GM23248 (cell line): ENCODE results near the gene PHIP. TPM values are rescaled to one million over a fixed set of nuclear protein-coding genes. Genes with fewer than 3 reads are reported as not detected.
A peak's percentile ranks its signal among the peaks of the same experiment; 100 is the strongest.

Experiments used
- DNase-seq: peaks from one replicate; pipeline ENCODE4 v3.0.0-alpha.2; 2015
- H2AFZ ChIP-seq: fragments of 200-600 bp; sonication (generic); 2 replicates; pipeline ENCODE4 v1.6.1; 2016; ENCODE audit warnings: antibody characterized with exemption
- H3F3A ChIP-seq: fragments of 200-600 bp; sonication (generic); 2 replicates; pipeline ENCODE4 v1.6.1; 2016; ENCODE audit warnings: mild to moderate bottlenecking, antibody characterized with exemption, mixed run types; ENCODE audit not compliant: insufficient read depth
- H3K27ac ChIP-seq: fragments of 200-600 bp; sonication (generic); 2 replicates; pipeline ENCODE4 v1.5.1; 2016; ENCODE audit warnings: mild to moderate bottlenecking
- H3K27me3 ChIP-seq: fragments of 200-600 bp; sonication (generic); replicated peaks from 2 replicates; pipeline ENCODE4 v1.6.1; 2016; ENCODE audit warnings: mild to moderate bottlenecking; ENCODE audit not compliant: insufficient read depth
- H3K36me3 ChIP-seq: fragments of 200-600 bp; sonication (generic); 2 replicates; pipeline ENCODE4 v1.6.1; 2016; ENCODE audit warnings: low read depth, mild to moderate bottlenecking
- H3K4me1 ChIP-seq: fragments of 200-600 bp; sonication (generic); 2 replicates; pipeline ENCODE4 v1.6.1; 2016; ENCODE audit warnings: mild to moderate bottlenecking; ENCODE audit not compliant: insufficient read depth
- H3K4me2 ChIP-seq: fragments of 200-600 bp; sonication (generic); one replicate; pipeline ENCODE4 v1.6.1; 2016; ENCODE audit warnings: mild to moderate bottlenecking; ENCODE audit not compliant: unreplicated experiment
- H3K4me3 ChIP-seq: fragments of 200-600 bp; sonication (generic); 2 replicates; pipeline ENCODE4 v1.5.1; 2016; ENCODE audit warnings: mild to moderate bottlenecking
- H3K79me2 ChIP-seq: fragments of 200-600 bp; sonication (generic); 2 replicates; pipeline ENCODE4 v1.6.1; 2016; ENCODE audit warnings: mild to moderate bottlenecking; ENCODE audit not compliant: insufficient read depth
- H3K9ac ChIP-seq: fragments of 200-600 bp; sonication (generic); 2 replicates; pipeline ENCODE4 v1.6.1; 2016; ENCODE audit warnings: mild to moderate bottlenecking
- H3K9me2 ChIP-seq: fragments of 200-600 bp; sonication (generic); 2 replicates; pipeline ENCODE4 v1.6.1; 2016; ENCODE audit warnings: mixed run types, mild to moderate bottlenecking, moderate library complexity; ENCODE audit not compliant: insufficient read depth
- H3K9me3 ChIP-seq: fragments of 200-600 bp; sonication (generic); one replicate; pipeline ENCODE4 v1.6.1; 2017; ENCODE audit warnings: low read depth
- H4K20me1 ChIP-seq: fragments of 200-600 bp; sonication (generic); 2 replicates; pipeline ENCODE4 v1.6.0; 2016; ENCODE audit not compliant: insufficient read depth
- EZH2 ChIP-seq: fragments of 200-600 bp; sonication (generic); IDR thresholded peaks from 2 replicates; pipeline ENCODE4 v1.6.1; 2018; ENCODE audit warnings: antibody characterized with exemption, mild to moderate bottlenecking; ENCODE audit not compliant: insufficient read depth, poor library complexity, severe bottlenecking
- EZH2phosphoT487 ChIP-seq: fragments of 200-600 bp; sonication (generic); IDR thresholded peaks from 2 replicates; pipeline ENCODE4 v1.6.1; 2018; ENCODE audit warnings: antibody characterized with exemption, moderate library complexity, mild to moderate bottlenecking, low read depth; ENCODE audit not compliant: insufficient read depth
- WGBS, 2 experiments: methylation state at CpG; one replicate each; pipeline ENCODE4 v1.1.6; 2015 to 2017; ENCODE audit warnings: low lambda C conversion rate in 2 of 2, low coverage in 1 of 2; ENCODE audit errors: missing lambda C conversion rate in 2 of 2; 5-methylcytosine and 5-hydroxymethylcytosine counted together
- in situ Hi-C: fragments of 300-500 bp; cut with MboI; formaldehyde crosslinking; loops from 2 replicates; pipeline ENCODE4 v1.15.0; 2020
- polyA plus RNA-seq: library from polyadenylated mRNA; unstranded; fragments of >200 nt; fragmentation: Nextera tagmentation; extraction: Ambion mirVana; gene quantifications from 2 replicates; pipeline ENCODE4 v1.2.1, GENCODE V29; 2016
- total RNA-seq: library from RNA; depleted of rRNA; stranded (reverse); fragments of >200 nt; shearing (Covaris generic); gene quantifications from 2 replicates; pipeline ENCODE4 v1.2.3, GENCODE V29; 2014

Gene PHIP
- total and polyA plus RNA-seq, 2 experiments from 2014 or later, result 9.0 to 14.5 TPM

DNA sequence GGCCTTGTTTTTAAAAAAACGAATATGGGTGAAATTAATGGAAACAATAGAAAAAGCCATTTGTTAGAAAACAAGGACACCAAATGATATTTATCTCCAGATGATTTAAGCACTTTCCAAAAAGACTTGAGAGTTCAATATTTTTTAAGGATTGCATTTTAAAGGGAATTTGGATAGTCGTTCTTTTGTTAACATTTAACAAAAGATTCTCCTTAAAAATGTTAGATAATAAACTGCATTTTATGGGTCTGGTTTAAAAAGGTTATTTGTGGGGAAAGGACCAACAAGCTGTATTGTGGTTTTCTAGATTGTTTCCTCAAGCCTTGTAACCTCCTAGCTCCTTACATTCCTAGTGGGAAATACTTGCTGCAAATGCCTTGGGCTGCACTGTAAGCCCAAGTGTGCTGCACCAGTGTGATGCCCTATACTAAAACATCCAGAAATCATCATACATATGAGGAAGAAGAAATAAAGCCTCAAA, 1.5 kb upstream of the PHIP start:
- H4K20me1 ChIP-seq, result no peaks in the 10 kb centered on the region
- TF ChIP-seq EZH2phosphoT487 (no peak), EZH2 (no peak)
- H3K4me1 ChIP-seq, result peaks cover 18% of the 10 kb centered on the region
- H3F3A ChIP-seq, result peaks cover 30% of the 10 kb centered on the region
- no peaks in the 10 kb centered on the region for H3K36me3 ChIP-seq
- H3K79me2 ChIP-seq, result peaks cover 20% of the 10 kb centered on the region
- H3K9ac ChIP-seq, result peak overlapping the region; percentile 97
- no peaks in the 10 kb centered on the region for H3K27me3 ChIP-seq
- H3K9me3 ChIP-seq, result no peaks in the 10 kb centered on the region
- H3K9me2 ChIP-seq, result no peaks in the 10 kb centered on the region
- in situ Hi-C loops, result no loop called here
- H3K4me2 ChIP-seq, result peak overlapping the region; percentile 96
- peak; percentile 42 for DNase-seq
- H2AFZ ChIP-seq, result peak overlapping the region; percentile 99
- peak overlapping the region; percentile 96 for H3K27ac ChIP-seq
- 3 to 6% methylated on average over 2 of the region's 2 CpGs for WGBS, 2 experiments
- H3K4me3 ChIP-seq, result peak overlapping the region; percentile 96

DNA sequence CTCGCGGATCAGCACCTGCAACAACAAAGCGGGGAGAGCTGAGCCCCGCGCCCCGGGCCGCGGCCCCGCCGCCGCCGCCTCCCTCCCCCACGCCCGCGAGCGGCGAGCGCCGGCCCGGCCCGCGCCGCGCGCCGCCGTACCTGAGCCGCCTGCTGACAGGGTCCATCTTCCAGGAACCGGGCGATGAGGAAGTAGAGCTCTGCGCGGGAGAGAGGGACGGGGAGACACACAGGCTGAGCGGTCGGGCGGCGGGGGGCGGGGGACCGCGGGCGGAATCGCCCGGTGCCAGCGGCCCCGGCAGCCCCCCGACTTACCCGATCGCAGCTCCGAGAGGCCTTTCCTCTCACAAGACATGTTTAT, 359 bp downstream of the PHIP start:
- H2AFZ ChIP-seq, result peak overlapping the region; percentile 99
- peak; percentile 64 for DNase-seq
- H3K27me3 ChIP-seq, result no peaks in the 10 kb centered on the region
- no peaks in the 10 kb centered on the region for H3K9me3 ChIP-seq
- WGBS, 2 experiments, result 1% methylated on average over 15 to 49 of the region's 49 CpGs
- H3K27ac ChIP-seq, result peak overlapping the region; percentile 96
- H3K9ac ChIP-seq, result peak overlapping the region; percentile 97
- H3F3A ChIP-seq, result peaks cover 31% of the 10 kb centered on the region
- H3K9me2 ChIP-seq, result no peaks in the 10 kb centered on the region
- in situ Hi-C loops, result no loop called here
- no peaks in the 10 kb centered on the region for H3K36me3 ChIP-seq
- TF ChIP-seq EZH2phosphoT487, result no peak
- no peak for TF ChIP-seq EZH2
- H3K4me1 ChIP-seq, result peaks cover 27% of the 10 kb centered on the region
- no peaks in the 10 kb centered on the region for H4K20me1 ChIP-seq
- peaks cover 39% of the 10 kb centered on the region for H3K79me2 ChIP-seq
- H3K4me3 ChIP-seq, result peak overlapping the region; percentile 96
- peak overlapping the region; percentile 59 for H3K4me2 ChIP-seq

DNA sequence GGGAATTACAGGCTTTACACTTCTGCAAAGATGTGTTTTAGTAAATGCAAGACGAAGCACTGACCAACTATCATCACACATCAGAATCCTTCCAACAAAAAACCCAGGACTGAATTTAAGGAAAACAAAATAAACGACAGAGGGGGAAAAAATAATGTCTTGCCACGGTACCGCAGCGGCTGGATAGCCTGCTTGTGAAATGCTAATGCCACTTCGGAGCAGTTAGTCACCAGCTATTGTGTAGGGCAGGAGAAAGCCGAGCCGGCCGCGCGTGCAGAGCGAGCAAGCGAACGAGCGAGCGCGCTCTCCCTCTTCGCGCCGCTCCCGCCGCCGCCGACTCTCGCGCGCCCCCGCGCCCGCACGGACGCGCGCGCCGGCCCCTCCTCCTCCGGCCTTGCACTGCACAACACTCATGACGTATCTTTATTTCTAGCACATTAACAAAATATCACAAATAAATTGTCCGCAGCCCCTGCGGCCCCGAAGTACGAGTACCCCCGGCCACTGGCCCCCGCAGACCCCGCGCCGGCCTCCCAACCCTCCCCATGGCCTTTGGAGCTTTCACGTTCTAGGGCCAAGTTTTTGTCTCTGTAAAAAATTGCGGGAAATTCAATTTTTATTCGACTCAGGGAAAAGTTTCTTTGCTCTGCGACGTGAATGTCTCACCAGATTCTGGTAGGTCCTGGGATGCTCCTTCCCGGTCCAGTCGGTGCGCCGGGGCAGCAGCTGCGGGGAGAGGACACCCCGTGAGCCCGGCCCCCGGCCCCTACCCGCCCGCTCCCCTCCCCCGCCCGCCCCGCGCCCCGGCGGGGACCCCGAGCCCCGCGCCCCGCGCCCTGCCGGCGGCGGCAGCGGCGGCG, 1.0 kb downstream of the PHIP start:
- no peak for TF ChIP-seq EZH2phosphoT487
- no peak for TF ChIP-seq EZH2
- H3K9ac ChIP-seq, result peak overlapping the region; percentile 92
- 1 to 3% methylated on average over 47 to 66 of the region's 79 CpGs for WGBS, 2 experiments
- no peaks in the 10 kb centered on the region for H3K36me3 ChIP-seq
- H2AFZ ChIP-seq, result peak overlapping the region; percentile 86
- H3K27me3 ChIP-seq, result no peaks in the 10 kb centered on the region
- H3K79me2 ChIP-seq, result peaks cover 46% of the 10 kb centered on the region
- H3K27ac ChIP-seq, result peak overlapping the region; percentile 94
- peak overlapping the region; percentile 95 for H3K4me3 ChIP-seq
- peak overlapping the region; percentile 97 for H3K4me2 ChIP-seq
- DNase-seq, result peak; percentile 99
- in situ Hi-C loops, result no loop called here
- H3F3A ChIP-seq, result peaks cover 31% of the 10 kb centered on the region
- no peaks in the 10 kb centered on the region for H3K9me2 ChIP-seq
- H4K20me1 ChIP-seq, result no peaks in the 10 kb centered on the region
- peaks cover 27% of the 10 kb centered on the region for H3K4me1 ChIP-seq
- H3K9me3 ChIP-seq, result no peaks in the 10 kb centered on the region

DNA sequence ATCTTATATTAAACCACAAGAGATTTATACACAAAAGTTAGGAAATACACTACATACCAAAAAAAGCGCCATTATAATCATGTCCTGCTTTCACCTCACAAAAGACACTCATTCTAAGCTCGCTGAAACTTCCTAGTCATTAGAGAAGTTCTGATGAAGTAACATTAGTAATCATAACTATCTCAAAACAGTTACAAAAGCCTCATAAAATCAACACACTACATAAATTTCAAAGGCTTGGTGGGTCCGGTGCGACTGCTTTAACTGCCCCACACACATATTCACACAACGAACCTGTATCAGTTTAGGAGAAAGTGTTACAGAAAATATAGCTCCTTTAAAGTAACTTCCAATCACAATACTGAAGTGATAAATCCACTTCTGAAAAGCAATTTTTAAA, 1.9 kb downstream of the PHIP start:
- Histone ChIP-seq H2AFZ (peak overlapping the region; percentile 78), H3K79me2 (peaks cover 54% of the 10 kb centered on the region)

More for the DNA sequence above, 1.9 kb downstream of the PHIP start:
- no peaks in the 10 kb centered on the region for H4K20me1 ChIP-seq
- H3K4me1 ChIP-seq, result peaks cover 27% of the 10 kb centered on the region
- in situ Hi-C loops, result no loop called here
- H3F3A ChIP-seq, result peaks cover 31% of the 10 kb centered on the region
- no peak for TF ChIP-seq EZH2phosphoT487
- TF ChIP-seq EZH2, result no peak
- H3K4me2 ChIP-seq, result peak overlapping the region; percentile 97
- no peaks in the 10 kb centered on the region for H3K36me3 ChIP-seq
- H3K9me2 ChIP-seq, result no peaks in the 10 kb centered on the region
- H3K27ac ChIP-seq, result peak overlapping the region; percentile 94
- peak; percentile 50 for DNase-seq
- H3K4me3 ChIP-seq, result peak overlapping the region; percentile 95
- WGBS, 2 experiments, result 0 to 3% methylated on average over 5 of the region's 5 CpGs
- H3K9ac ChIP-seq, result peak overlapping the region; percentile 92
- H3K27me3 ChIP-seq, result no peaks in the 10 kb centered on the region
- H3K9me3 ChIP-seq, result no peaks in the 10 kb centered on the region
